ENCODE data around the gene ACOT8. TPM values are rescaled to one million over a fixed set of nuclear protein-coding genes. Genes with fewer than 3 reads are reported as not detected.

Gene ACOT8
- total RNA-seq, 4 donors from 2014 or later, result 84.6 to 108 (median 99.7) TPM

DNA sequence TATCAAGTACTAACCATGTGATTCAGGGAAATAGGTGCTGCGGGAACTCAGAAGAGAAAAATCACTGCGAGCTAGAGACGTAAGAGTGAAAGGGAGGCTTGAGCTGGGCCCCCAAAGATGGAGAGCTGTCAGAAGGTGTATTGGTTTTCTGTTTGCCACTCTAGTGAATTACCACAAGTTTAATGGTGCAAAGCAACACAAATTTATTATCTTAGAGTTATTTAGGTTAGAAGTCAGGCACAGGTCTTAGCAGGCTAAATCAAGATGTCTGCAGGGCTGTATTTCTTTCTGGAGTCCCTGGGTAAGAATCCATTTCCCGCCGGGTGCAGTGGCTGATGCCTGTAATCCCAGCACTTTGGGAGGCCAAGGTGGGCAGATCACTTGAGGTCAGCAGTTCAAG lies 2.7 kb upstream of the ACOT8 start:
- DNase-seq, result no peak
- TF ChIP-seq POLR2A (IDR thresholded peaks at IDR 0.05), result no peak
- no peak for TF ChIP-seq EP300 (IDR thresholded peaks at IDR 0.05; ENCODE audit: low read depth)
- TF ChIP-seq POLR2AphosphoS5 (IDR thresholded peaks at IDR 0.05), result no peak
- TF ChIP-seq, protein P1, sequence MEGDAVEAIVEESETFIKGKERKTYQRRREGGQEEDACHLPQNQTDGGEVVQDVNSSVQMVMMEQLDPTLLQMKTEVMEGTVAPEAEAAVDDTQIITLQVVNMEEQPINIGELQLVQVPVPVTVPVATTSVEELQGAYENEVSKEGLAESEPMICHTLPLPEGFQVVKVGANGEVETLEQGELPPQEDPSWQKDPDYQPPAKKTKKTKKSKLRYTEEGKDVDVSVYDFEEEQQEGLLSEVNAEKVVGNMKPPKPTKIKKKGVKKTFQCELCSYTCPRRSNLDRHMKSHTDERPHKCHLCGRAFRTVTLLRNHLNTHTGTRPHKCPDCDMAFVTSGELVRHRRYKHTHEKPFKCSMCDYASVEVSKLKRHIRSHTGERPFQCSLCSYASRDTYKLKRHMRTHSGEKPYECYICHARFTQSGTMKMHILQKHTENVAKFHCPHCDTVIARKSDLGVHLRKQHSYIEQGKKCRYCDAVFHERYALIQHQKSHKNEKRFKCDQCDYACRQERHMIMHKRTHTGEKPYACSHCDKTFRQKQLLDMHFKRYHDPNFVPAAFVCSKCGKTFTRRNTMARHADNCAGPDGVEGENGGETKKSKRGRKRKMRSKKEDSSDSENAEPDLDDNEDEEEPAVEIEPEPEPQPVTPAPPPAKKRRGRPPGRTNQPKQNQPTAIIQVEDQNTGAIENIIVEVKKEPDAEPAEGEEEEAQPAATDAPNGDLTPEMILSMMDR (IDR thresholded peaks at IDR 0.05), result no peak
- Histone ChIP-seq H3K36me3 (no peaks in the 10 kb centered on the region), H3K9me3 (no peaks in the 10 kb centered on the region), H3K4me3 (no peak overlapping the region), H3K27ac (no peak overlapping the region), H3K4me1 (peaks cover 13 to 73% (median 36%) of the 10 kb centered on the region in 4 donors), H3K27me3 (no peaks in the 10 kb centered on the region)
- 95 to 98% methylated on average over 3 to 5 of the region's 5 CpGs for WGBS, 2 donors (ENCODE audit: low coverage in 1 of 2)
- intact Hi-C loops (cut with DNase I; ENCODE audit: low total_unique reads) (no loop called here), in situ Hi-C loops (cut with MboI; ENCODE audit: low pct_ligation_motif_present in 1 of 4, low pct_unique_long_range_greater_than_20kb in 1 of 4, low sequenced_read_pairs in 3 of 4) (no loop called here)

DNA sequence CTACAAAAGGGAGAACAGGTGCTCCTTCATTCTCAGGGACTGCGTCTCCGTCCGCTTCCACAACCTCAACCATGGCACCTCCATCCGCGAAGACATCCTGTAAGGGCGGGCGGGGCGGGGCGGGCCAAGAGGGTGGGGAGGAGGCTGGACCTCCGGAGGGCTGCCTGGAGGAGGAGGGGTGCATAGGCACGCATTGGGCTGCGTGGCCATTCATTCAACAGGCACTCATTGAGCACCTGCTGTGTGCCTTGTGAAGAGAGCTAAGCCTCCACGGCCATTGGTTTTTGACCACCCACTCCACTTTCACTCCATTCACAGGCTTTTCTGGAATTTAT lies 657 bp upstream of the ACOT8 start:
- peaks cover 13 to 68% (median 36%) of the 10 kb centered on the region in 4 donors for H3K4me1 ChIP-seq
- TF ChIP-seq EP300 (IDR thresholded peaks at IDR 0.05; ENCODE audit: low read depth) (no peak), POLR2AphosphoS5 (IDR thresholded peaks at IDR 0.05) (no peak), POLR2A (IDR thresholded peaks at IDR 0.05) (no peak)
- TF ChIP-seq, protein P1 (IDR thresholded peaks at IDR 0.05), result no peak
- peak overlapping the region; percentile 55 to 95 (median 82) for H3K4me3 ChIP-seq
- peaks cover 0 to 7% (median 0%) of the 10 kb centered on the region in 4 donors for H3K36me3 ChIP-seq
- in situ Hi-C loops (cut with MboI; ENCODE audit: low pct_ligation_motif_present in 1 of 4, low pct_unique_long_range_greater_than_20kb in 1 of 4, low sequenced_read_pairs in 3 of 4) (no loop called here), intact Hi-C loops (cut with DNase I; ENCODE audit: low total_unique reads) (no loop called here)
- H3K9me3 ChIP-seq, result no peaks in the 10 kb centered on the region
- H3K27me3 ChIP-seq, result no peaks in the 10 kb centered on the region
- H3K27ac ChIP-seq, result peak overlapping the region; percentile 84 to 92 (median 89)
- WGBS, 2 donors (ENCODE audit: low coverage in 1 of 2), result 7 to 50% methylated on average over 1 to 10 of the region's 13 CpGs
- no peak for DNase-seq

DNA sequence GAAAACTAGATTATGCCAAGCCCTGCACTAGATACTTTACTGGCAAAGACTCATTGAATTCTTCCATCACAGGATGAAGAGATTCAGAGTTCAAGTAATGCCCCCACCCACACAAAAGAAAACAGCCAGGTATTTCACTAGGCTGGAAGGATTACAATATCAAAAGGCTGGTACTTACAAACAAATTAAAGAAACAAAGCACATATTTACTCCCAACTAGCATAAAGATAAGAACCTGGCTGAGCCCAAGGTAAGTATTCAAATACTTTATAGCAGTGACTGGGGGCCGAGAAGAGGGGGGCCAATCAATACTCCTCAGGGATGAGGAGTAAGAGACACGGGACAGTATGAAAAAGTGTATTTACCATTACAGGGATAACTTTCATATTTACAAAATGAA lies 3.7 kb downstream of the ACOT8 start:
- intact Hi-C loops (cut with DNase I; ENCODE audit: low total_unique reads) (no loop called here), in situ Hi-C loops (cut with MboI; ENCODE audit: low pct_ligation_motif_present in 1 of 4, low pct_unique_long_range_greater_than_20kb in 1 of 4, low sequenced_read_pairs in 3 of 4) (no loop called here)
- Histone ChIP-seq H3K36me3 (peaks cover 0 to 7% (median under 1%) of the 10 kb centered on the region in 4 donors), H3K27me3 (no peaks in the 10 kb centered on the region), H3K27ac (no peak overlapping the region), H3K9me3 (no peaks in the 10 kb centered on the region), H3K4me3 (no peak overlapping the region), H3K4me1 (peaks cover 13 to 36% (median 21%) of the 10 kb centered on the region in 4 donors)
- no peak for DNase-seq
- 65 to 80% methylated on average over 1 to 2 of the region's 2 CpGs for WGBS, 2 donors (ENCODE audit: low coverage in 1 of 2)
- TF ChIP-seq POLR2AphosphoS5 (IDR thresholded peaks at IDR 0.05), result no peak
- no peak for TF ChIP-seq POLR2A (IDR thresholded peaks at IDR 0.05)
- TF ChIP-seq EP300 (IDR thresholded peaks at IDR 0.05; ENCODE audit: low read depth), result no peak
- TF ChIP-seq, protein P1 (IDR thresholded peaks at IDR 0.05), result no peak

DNA sequence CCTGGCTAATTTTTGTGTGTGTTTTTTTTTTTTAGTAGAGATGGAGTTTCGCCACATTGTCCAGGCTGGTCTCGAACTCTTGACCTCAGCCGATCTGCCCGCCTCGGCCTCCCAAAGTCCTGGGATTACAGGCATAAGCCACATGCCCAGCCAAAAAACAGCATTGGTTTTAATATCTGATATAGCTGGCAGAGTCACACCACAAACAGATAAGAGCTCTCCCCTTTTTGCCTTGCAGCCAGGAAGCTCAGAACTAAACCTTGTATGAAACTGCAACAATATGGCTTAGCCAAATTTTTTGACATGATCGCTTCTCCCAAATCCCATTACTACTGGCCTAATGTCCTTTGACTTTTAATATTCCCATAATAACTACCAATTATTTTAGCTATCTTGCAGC lies 4.9 kb downstream of the ACOT8 start:
- H3K4me1 ChIP-seq, result peaks cover 11 to 27% (median 14%) of the 10 kb centered on the region in 4 donors
- no peaks in the 10 kb centered on the region for H3K27me3 ChIP-seq
- intact Hi-C loops (cut with DNase I; ENCODE audit: low total_unique reads), result no loop called here
- WGBS, 2 donors (ENCODE audit: low coverage in 1 of 2), result 99 to 100% methylated on average over 2 to 6 of the region's 6 CpGs
- no peak for DNase-seq
- no peaks in the 10 kb centered on the region for H3K9me3 ChIP-seq
- TF ChIP-seq, protein P1 (IDR thresholded peaks at IDR 0.05), result no peak
- peaks cover 0 to 7% (median 3%) of the 10 kb centered on the region in 4 donors for H3K36me3 ChIP-seq
- H3K27ac ChIP-seq, result no peak overlapping the region
- H3K4me3 ChIP-seq, result no peak overlapping the region
- in situ Hi-C loops (cut with MboI; ENCODE audit: low pct_ligation_motif_present in 1 of 4, low pct_unique_long_range_greater_than_20kb in 1 of 4, low sequenced_read_pairs in 3 of 4), result no loop called here
